Fibroblast of peridontal ligament (primary cell): Measurements from ENCODE around the gene CADPS.
A peak's percentile ranks its signal among the peaks of the same experiment; 100 is the strongest.

ENCODE experiments used
- DNase-seq: peaks from one replicate; pipeline ENCODE4 v3.0.0-alpha.2; 2010; ENCODE audit errors: extremely low read depth

Gene CADPS

GRCh38 chr3:62374341-62375218 is 500.6 kb downstream of the CADPS start:
- DNase-seq, result peak; percentile 46

GRCh38 chr3:62373714-62374333 is 501.4 kb downstream of the CADPS start:
- no peak for DNase-seq

GRCh38 chr3:62373215-62373614 is 502.0 kb downstream of the CADPS start, which contains the start of gene FEZF2:
FEZF2 (minus strand) TSS chr3:62373550; CDS start chr3:62372868, 682 bp downstream.
- DNase-seq, result no peak

GRCh38 chr3:62372621-62373041 is 502.6 kb downstream of the CADPS start:
- DNase-seq, result no peak

- no peak for DNase-seq
Measured at GRCh38 chr3:62371720-62372591, 503.3 kb downstream of the CADPS start.

GRCh38 chr3:62370858-62371719 is 504.1 kb downstream of the CADPS start:
- no peak for DNase-seq

GRCh38 chr3:62370112-62370857 is 504.9 kb downstream of the CADPS start:
- no peak for DNase-seq

- no peak for DNase-seq
Measured at GRCh38 chr3:62369476-62369743, 505.8 kb downstream of the CADPS start.

- DNase-seq, result no peak
Measured at GRCh38 chr3:62368705-62369475, 506.3 kb downstream of the CADPS start.

- DNase-seq, result no peak
Measured at GRCh38 chr3:62368290-62368704, 506.9 kb downstream of the CADPS start.

- DNase-seq, result no peak
Measured at GRCh38 chr3:62367763-62368195, 507.4 kb downstream of the CADPS start.

GRCh38 chr3:62366126-62366484 is 509.1 kb downstream of the CADPS start:
- DNase-seq, result no peak

GRCh38 chr3:62365391-62366125 is 509.7 kb downstream of the CADPS start:
- no peak for DNase-seq

GRCh38 chr3:62364191-62364590 is 511.0 kb downstream of the CADPS start:
- DNase-seq, result no peak

GRCh38 chr3:62363275-62363674 is 511.9 kb downstream of the CADPS start:
- no peak for DNase-seq

GRCh38 chr3:62361824-62362223 is 513.4 kb downstream of the CADPS start:
- DNase-seq, result no peak

- no peak for DNase-seq
Measured at GRCh38 chr3:62361261-62361660, 514.0 kb downstream of the CADPS start.

- no peak for DNase-seq
Measured at GRCh38 chr3:62359531-62359930, 515.7 kb downstream of the CADPS start.

- DNase-seq, result no peak
Measured at GRCh38 chr3:62356356-62356755, 518.9 kb downstream of the CADPS start.
